ENCODE results near the gene EBPL.
"Not testable (repeated sequence)": the region's sequence is repeated elsewhere in the genome, so short reads cannot be mapped to it uniquely, and the experiment has no call there.

EBPL gene

DNA sequence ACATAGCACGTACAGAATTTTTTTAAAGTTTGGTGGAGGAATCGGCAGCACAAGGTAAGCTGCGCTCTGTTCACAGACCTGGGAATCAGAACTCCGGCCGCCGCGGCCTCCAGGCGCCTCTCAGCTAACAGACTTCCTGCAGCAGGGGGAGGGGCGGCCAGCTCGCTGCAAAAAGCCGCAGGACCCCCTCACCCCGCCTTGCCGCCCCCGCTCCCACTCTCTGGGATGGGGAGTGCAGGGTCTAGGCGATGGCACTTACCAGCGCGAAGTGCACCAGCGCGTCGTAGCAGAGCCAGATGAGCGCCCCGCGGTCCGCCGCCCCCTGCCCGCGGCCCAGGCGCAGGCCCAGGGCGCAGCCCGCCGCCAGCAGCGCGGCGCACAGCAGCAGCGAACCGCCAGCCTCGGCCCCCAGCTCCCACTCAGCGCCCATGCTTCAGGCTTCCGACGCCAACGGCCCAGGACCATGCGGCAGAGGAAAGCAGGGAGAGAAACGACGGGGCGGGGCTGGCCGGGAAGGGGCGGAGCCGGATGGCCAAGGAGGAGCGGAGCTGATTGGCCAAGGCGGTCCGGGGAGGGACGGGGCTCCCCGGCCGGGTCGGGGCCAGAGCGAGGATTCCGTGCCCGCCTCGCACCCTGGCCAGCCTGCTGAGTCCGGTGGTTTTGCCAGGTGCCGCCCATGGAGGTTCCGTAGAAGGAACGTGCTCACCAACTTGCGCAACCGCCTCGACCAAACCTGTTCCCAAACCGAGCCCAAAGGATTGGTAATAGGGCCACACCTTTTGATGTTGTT is at the start of gene EBPL:
Gene EBPL (minus strand): TSS at position 492 of the 790 bp plus-strand sequence. CDS start 62 bp downstream, at position 430.
- DNase-seq (ENCODE audit: low spot score): peak; percentile 94

DNA sequence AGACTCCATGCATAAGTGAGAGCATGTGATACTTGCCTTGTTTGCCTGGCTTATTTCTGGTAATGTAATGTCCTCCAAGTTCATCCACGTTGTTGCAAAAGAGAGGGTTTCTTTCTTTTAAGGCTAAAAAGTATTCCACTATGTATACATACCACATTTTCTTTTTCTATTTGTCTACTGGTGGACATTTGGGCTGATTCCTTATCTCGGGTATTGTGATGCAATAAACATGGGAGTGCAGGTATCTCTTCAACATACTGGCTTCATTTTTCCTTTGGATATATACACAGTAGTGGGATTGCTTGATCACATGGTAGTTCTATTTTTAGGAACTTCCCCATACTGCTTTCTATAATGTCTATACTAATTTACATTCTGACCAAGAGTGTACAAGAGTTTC is 49.6 kb upstream of the EBPL start:
- no peak for DNase-seq (ENCODE audit: low spot score)

DNA sequence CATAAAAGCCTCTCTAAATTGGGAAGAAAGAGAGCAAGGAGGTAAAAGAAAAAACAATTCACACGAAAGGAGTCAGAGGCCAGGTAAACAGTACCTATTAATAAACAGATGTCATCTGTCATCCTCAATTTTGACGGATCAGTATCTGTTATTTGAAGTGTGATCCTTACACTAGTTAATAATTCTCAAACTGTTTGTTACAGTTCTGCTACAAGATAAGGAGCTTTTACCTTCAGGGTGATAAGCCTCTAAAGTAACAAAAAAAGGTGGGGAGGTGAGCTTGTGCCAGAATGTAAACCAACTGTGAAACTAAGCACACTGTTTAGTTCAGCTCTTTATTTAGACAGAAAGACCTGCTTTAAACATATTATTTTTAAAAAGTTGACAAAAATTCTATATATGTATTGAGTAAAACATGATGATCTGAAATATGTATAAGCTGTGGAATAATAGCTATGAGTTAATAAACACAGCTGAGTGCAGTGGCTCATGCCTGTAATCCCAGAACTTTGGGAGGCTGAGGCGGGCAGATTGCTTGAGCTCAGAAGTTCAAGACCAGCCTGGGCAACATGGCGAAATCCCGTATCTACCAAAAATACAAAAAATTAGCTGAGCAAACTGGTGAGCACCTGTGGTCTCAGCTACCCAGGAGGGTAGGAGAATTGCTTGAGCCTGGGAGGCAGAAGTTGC is 48.4 kb upstream of the EBPL start:
- DNase-seq (ENCODE audit: low spot score): no peak

DNA sequence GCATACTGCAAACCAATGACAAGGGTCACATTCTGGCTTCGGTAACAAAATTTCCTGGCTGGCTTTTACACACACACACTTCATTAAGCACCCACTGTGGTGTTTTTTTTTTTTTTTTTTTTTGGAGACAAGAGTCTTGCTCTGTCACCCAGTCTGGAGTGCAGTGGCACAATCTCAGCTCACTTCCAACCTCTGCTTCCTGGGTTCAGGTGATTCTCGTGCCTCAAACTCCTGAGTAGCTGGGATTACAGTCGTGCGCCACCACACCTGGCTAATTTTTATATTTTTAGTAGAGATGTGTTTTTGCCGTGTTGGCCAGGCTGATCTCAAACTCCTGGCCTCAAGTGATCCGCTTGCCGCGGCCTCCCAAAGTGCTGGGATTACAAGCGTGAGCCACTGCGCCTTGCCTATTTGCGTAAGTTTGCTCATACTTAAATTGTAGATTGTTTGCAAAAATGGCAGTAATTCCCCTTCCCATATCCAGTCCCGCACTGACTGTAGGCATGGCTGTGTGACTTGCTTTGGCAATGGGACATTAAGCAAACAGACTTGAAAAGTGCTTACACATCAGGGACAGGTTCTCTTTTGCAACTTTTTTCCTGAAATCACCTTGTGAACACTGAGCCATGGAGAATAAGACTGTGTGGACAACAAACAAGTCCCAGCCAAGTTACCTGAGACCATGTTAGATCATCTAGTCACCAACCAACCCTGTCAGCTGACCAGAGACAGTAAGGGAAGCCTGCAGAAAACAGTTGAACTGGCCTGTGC is 42.1 kb upstream of the EBPL start:
- DNase-seq (ENCODE audit: low spot score): no peak

DNA sequence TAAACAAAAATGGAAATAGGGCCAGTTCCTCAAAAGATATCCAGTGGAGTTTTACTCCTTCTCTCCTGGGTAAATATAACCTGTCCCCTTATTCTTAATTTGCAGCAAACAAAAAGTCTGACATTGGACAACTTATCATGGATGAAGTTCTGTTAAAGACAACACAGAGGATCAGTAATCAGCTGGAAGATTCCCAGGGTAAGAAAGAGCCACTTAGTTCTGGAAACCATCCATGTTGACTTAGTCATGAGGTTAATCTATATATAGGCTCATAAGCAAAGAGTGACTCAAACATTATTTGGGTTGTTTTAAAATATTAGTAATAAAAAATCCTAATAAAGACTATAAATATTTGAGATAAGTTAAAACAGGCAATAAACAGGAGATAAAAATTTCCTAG is 40.5 kb upstream of the EBPL start:
- DNase-seq (ENCODE audit: low spot score): no peak

DNA sequence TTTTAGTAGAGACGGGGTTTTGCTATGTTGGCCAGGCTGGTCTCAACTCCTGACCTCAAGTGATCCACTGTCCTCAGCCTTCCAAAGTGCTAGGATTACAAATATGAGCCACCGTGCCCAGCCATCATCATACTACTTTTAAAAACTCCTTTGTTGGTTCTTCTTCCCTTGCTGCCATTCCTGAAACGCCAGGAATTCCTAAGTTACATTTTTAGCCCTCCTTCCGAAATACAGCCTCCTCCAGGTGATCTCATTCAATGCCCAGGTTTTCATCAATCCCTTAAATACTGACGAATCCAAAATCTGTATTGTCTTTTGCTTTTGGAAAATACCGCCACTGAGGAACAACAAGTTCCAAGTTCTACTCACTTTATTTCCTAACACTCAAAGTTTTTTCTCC is 25.3 kb upstream of the EBPL start:
- no peak for DNase-seq (ENCODE audit: low spot score)

DNA sequence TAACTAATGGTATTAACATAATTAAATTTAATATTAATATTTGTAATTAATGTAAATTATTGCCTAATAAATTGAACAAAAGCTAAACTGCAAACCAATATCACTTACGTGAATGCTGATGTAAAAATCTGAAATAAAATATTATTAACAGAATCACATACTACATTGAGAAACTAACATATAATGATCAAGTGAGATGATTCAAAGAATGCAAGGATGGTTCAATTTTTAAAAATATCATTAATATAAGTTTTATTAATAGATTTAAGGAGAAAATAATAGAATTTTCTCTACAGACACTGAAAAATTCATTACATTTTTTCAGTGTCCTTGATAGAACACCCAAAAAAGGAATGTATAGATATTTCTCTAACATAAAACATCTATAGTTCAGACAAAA is 23.5 kb upstream of the EBPL start:
- no peak for DNase-seq (ENCODE audit: low spot score)

DNA sequence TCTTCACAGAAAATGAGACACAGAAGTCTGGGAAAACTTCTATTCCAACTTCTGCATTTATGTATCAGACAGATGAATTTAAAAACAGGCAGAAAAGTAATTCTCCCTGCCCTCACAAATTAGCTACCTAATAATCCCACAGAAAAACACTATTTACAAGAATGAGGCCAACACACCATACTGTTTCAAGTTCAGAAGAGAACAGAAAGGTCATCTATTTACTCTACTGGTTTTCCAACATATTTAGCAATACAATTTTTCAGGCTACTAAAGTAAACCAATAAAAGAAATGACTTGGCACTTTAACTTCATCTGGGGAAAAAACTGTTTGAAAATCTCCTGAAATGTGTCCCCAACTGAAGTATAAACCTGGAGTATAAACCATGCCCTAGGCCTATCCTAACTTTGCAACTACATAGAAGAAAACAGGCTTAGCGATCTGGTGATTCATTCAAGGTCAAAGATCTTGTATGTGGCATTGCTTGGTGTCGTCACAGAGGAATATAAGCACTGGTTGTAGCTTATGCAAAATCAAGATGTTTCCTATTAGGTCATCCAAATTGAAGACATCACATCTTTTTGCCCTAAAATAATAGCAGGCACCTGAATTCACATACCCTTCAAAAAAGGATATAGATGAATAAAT is 20.1 kb upstream of the EBPL start:
- no peak for DNase-seq (ENCODE audit: low spot score)

DNA sequence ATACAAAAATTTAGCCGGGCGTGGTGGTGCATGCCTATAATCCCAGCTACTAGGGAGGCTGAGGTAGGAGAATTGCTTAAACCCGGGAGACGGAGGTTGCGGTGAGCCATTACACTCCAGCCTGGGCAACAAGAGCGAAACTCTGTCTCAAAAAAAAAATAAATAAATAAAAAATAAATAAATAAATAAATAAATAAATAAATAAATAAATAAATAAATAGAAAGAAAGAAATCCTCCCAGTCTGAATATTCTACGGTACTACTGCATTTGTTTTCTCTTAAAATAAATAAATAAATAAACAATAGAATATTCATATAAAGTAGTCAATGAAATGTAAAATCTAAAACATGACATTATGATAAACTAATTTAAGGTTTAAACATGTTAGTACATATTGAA is 13.0 kb upstream of the EBPL start:
- DNase-seq (ENCODE audit: low spot score): not testable (repeated sequence)

DNA sequence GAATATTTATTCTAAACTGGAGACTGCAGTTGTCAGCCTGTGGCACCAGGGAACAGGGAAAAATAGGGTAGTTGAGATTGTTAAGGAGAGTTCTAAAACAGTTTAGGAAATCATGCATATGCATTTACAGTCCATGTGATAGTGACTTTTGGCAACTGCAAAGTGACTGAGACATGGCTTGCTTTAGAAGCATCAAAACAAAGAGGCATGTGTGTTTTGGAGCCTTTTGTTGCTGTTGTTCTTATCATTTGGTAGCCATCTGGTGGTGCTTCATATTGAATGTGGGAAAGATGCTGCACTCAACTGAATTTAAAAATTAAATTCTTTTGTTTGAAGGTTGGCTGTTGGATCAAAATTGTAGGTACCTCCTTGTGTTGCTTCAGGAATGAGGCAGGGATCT is 10.2 kb upstream of the EBPL start:
- DNase-seq (ENCODE audit: low spot score): peak; percentile 58

DNA sequence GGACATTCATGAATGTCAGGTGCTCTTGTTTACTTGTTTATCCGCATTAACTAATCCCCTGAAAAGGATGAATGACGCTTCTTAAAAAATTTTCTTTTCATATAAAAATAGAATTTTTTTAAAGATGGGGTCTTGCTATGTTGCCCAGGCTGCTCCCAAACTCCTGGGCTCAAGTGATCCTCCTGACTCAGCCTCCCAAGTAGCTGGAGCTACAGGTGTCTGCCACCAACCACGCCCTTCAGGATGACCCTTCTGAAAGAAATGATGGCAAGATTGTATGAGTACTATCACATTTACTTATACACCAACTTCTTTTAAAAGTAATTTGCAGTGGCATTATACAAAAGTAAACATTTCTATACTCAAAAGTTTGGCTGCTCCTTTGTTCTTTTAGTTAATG is 6.2 kb upstream of the EBPL start:
- DNase-seq (ENCODE audit: low spot score): no peak

DNA sequence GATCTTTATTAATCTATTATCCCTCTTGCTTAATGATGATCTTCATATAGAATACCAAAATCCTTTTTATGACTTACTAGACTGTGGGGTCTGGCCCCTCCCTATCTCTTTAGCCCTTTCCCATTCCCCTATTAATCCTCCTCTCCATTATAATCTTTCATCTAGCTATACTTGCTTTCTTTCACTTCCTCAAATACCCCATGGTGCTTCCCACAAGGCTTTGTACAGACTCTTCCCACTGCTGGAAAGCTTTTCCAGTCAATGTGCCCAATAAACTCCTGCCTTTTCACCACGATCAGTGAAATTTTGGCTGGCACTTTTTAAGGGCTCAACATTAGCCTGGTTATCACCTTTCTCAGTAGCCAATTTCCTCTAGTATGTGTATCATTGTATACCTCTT is 3.2 kb upstream of the EBPL start:
- DNase-seq (ENCODE audit: low spot score): no peak

DNA sequence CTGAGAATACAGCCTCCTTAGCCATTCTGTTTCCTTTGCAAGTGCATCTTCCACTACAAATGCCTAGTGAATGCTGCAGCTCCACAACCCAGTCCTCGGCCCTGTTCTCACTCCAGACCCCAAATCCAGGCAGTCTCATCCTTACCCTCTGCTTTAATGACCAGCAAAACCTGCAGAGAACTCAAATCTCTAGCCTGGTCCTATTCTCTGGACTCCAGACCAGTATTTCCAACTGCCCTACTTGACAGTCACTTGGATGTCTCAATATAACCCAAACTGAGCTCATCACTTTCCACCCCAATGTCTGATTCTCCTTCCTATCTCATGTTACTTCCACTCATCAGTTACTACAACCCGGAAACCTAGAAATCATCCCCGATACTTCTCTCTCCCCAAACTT is 2.6 kb upstream of the EBPL start:
- DNase-seq (ENCODE audit: low spot score): no peak

DNA sequence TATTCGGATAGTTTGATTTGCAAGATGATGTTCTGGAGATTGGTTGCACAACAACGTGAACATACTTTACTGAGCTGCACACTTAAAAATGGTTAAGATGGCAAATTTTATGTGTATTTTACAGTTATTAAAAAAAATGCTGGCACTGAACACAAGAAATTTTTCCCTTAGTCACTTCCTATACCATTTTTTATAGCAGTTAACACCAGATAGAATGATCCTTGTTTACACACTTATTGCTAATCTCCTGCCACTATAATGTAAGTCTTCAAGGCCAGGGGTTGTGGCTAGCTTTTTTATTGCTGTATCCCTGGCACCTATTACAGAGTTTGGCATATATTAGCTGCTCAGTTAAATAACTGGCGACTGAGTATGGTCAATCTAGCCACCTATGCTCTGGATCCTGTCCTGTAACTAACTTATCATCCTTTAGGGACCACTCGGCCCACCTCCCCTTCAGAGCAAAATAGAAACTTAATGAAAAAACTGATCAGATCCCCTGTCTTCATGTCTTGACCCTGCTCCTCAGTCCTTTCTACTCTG is 2.0 kb upstream of the EBPL start:
- no peak for DNase-seq (ENCODE audit: low spot score)

DNA sequence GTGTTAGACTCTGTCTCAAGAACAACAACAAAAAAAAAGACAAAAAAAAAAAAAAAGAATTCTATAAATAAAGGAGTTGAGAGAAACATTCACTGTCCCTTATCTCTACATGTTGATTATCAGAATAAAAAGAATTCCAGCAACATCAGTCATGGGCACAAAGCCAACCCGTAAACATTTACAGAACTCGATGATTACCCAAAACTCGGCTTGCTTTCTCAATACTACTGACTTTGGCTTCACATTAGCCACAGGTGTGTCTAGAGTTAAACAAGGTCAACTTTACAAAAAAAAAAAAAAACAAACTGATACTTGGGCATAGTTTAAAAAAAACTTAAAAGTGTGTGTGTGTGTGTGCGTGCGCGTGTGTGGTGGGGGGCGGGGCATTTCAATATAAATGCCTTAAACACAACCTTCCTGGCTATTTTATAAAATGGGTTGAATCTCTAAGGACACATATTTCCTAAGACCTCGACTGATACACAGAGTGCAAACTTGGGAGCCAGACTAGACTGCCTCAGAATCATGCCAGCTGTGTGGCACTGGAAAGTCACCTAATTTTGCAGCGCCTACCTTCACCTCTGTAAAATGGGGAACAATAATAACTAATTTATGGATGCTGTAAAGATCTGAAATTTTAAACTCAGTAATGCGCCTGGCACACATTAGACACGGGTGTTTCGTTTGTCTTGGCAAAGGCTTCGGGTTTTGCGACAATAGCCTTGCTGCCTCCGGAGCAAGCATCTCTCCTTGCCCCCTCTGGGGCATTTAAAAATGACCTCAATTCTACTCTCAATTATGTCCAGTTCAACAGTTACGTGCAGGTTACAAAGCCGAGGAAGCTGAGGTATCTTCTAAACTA is 922 bp downstream of the EBPL start:
- DNase-seq (ENCODE audit: low spot score): no peak

DNA sequence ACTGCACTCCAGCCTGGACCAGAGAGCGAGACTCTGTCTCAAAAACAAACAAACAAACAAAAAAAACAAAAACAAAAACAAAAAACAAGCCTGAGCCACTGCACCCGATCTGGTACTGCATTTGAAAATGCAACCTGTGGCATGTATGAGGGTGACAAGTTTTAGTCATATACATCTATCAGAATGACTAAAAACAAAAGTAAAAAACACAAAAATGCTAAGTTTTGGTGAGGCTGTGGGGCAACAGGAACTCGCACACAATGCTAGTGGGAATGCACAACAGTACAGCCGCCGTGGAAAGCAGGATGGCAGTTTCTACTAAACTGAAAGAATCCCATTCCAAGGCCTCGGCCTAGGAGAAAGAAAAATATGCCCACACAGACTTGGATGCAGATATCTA is 7.8 kb downstream of the EBPL start:
- no peak for DNase-seq (ENCODE audit: low spot score)

DNA sequence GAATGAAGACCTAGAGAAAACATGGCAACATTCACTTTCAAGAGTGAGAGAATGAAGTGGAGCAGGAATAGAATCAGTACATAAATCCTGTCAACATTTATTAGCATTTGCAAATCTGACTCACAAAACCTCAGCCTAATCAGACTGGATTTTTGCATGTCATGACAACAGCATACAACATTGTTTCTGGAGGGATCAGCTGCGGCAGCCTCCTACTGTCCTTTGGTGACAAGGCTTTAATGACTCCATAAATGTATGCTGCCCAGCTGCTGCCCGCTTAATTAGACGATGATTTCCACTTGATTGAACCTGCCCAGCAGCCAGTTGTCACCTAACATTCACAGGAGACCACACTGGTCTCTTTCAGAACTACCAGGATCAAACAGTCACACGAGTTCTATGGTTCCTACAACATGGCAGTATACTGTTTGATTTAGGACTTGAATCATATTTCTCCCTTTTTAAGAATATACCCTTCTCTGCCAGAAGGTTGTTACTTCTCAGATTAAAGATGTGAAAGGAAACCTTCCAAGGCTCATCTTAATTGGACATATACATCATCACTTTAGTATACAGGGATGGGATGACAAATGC is 9.3 kb downstream of the EBPL start:
- DNase-seq (ENCODE audit: low spot score): peak; percentile 21

DNA sequence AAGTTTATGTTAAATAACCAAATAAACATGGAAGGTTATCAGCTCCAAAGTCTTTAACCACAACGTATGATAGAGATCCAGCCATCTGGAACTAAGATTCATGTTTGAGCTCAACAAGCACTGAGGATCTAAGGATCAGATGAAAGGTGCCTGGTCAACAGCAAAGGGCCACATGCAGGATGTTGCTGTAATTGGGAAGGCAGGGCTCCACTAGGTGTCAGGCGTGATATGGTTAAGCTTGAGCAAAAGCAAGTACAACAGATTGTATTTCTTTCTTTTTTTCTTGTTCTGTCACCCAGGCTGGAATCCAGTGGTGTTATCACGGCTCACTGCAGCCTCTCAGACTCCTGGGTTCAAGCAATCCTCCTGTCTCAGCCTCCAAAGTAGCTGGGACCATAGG is 12.0 kb downstream of the EBPL start:
- DNase-seq (ENCODE audit: low spot score): no peak

DNA sequence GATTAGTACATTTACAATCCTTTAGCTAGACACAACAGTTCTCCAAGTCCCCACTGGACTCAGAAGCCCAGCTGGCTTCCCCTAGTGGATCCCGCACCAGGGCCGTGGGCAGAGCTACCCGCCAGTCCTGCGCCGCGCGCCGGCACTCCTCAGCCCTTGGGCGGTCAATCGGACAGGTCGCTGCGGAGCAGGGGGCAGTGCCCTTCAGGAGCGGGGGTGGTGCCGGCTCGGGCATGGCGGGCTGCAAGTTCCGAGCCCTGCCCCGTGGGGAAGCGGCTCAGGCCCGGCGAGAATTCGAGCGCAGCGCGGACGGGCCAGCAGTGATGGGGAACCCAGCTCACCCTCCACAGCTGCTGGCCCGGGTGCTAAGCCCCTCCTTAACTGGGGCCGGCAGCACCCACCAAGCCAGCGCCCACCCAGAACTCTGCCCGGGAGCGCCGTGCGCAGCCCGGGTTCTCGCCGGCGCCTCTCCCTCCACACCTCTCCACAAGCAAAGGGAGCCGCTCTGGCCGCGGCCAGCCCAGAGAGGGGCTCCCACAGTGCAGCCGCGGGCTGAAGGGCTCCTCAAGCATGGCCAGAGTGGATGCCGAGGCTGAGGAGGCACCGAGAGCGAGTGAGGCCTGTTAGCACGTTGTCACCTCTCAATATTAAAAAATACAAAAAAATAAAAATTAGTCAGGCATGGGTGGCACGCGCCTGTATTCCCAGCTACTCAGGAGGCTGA is 12.9 kb downstream of the EBPL start:
- no peak for DNase-seq (ENCODE audit: low spot score)
